ENCODE data around the gene MYOCD.

DNA sequence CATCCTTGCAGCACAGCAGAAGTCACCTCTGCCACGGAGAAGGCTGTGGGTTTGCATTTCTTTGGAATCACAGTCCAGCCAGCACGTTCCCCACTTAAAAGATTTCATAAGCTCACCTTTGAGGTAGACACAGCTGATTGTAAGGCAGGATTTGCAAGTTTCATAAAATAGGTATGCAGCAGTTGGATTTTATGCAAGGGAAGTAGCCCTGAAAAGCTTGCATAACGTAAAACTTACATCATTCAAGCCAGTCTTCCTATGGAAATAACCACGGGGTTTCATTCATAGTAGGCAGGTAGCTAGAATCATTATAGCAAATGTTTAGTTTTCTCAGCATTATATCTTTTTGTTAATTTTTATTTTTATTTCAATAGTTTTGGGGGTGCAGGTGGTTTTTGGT, 73.8 kb downstream of the MYOCD start:
- TF ChIP-seq CTCF (IDR thresholded peaks at IDR 0.05; ENCODE audit: low read depth, low read length, missing input control), result no peak
- TF ChIP-seq YY1 (IDR thresholded peaks at IDR 0.05), result no peak
- no peak for TF ChIP-seq TAF1 (conservative IDR thresholded peaks at IDR 0.05)
- no peak for TF ChIP-seq SP1 (IDR thresholded peaks at IDR 0.05)
- no peak for TF ChIP-seq RAD21 (IDR thresholded peaks at IDR 0.05)
